ENCODE data around the gene MAPKAP1. TPM values are rescaled to one million over a fixed set of nuclear protein-coding genes. Genes with fewer than 3 reads are reported as not detected.

The MAPKAP1 gene
- total and polyA plus RNA-seq, 2 experiments from 2014 or later = 68.5 to 74.5 TPM

DNA sequence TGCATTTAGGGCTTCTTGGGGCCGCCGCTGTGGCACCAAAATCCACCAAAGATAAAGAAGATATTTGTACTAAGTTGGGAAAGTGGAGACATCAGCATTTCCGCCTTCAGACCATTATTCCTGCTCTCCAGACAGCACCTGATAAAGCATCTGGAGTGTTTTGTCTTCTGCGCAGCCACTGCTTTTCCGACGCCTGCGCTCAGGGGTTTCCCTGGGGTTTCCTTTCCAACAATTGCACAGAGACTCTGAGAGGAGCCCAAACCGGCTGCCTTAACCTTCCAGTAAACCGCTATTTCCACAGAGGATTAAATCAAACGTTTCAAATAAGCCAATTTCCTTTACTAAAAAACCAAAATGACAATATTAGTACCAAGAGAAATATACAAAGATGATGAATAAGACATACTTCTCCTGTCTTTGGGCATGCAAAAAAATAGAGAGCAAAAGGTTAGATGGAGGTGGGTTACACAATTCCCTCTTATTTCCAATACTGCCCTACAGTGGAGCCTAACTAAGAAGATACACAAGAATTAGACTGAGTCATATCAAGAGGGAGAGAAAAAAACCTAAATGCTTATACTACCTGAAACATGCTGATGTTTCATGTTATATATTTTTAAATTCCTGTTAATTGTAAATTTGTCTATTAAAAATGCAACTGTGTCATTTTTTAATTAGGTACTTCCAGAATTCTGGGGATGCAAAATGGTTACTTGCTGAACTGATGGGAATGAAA is 98.4 kb downstream of the MAPKAP1 start:
- Histone ChIP-seq H3K9ac (no peak overlapping the region), H3F3A (ENCODE audit: insufficient read depth) (no peaks in the 10 kb centered on the region), H3K79me2 (ENCODE audit: insufficient read depth) (peaks cover 100% of the 10 kb centered on the region), H3K9me2 (ENCODE audit: insufficient read depth) (no peaks in the 10 kb centered on the region), H3K4me3 (no peak overlapping the region), H3K27me3 (replicated peaks; ENCODE audit: insufficient read depth) (no peaks in the 10 kb centered on the region), H3K4me1 (ENCODE audit: insufficient read depth) (no peaks in the 10 kb centered on the region), H3K36me3 (ENCODE audit: low read depth) (no peaks in the 10 kb centered on the region), H4K20me1 (ENCODE audit: insufficient read depth) (peaks cover 13% of the 10 kb centered on the region), H3K4me2 (ENCODE audit: unreplicated experiment) (no peak overlapping the region), H2AFZ (no peak overlapping the region), H3K9me3 (ENCODE audit: low read depth) (no peaks in the 10 kb centered on the region), H3K27ac (no peak overlapping the region)
- no peak for DNase-seq
- in situ Hi-C loops (cut with MboI) = no loop called here
- 90% methylated on average over 10 of the region's 10 CpGs for WGBS, 2 experiments (ENCODE audit: low coverage in 1 of 2, low lambda C conversion rate in 2 of 2, missing lambda C conversion rate in 2 of 2)
- TF ChIP-seq EZH2 (IDR thresholded peaks at IDR 0.05; ENCODE audit: insufficient read depth, poor library complexity, severe bottlenecking) (no peak), EZH2phosphoT487 (IDR thresholded peaks at IDR 0.05; ENCODE audit: insufficient read depth, low read depth) (no peak)

DNA sequence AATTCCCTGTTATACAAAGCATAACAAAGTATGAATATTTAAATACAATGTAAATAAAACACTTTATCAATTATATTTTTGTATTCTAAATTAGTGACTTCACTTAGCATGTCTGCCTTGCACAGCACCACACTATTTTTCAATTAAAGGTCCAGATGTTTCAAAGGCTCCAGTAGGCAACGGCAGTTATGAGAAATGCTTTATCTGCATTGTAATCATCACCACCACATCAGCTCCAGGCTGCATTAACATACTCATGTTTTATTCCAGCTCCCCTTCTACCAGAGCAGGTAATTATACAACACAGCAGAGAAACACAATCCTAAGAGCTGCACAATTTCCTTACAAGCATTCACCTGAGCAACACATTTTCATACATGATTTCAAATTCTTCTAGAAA is 102.8 kb downstream of the MAPKAP1 start:
- Histone ChIP-seq H3K9me3 (ENCODE audit: low read depth) (no peaks in the 10 kb centered on the region), H3K27ac (no peak overlapping the region), H3K79me2 (ENCODE audit: insufficient read depth) (peaks cover 100% of the 10 kb centered on the region), H3K27me3 (replicated peaks; ENCODE audit: insufficient read depth) (no peaks in the 10 kb centered on the region), H3K4me3 (no peak overlapping the region), H3K4me2 (ENCODE audit: unreplicated experiment) (no peak overlapping the region), H3F3A (ENCODE audit: insufficient read depth) (no peaks in the 10 kb centered on the region), H3K9me2 (ENCODE audit: insufficient read depth) (no peaks in the 10 kb centered on the region), H3K4me1 (ENCODE audit: insufficient read depth) (no peaks in the 10 kb centered on the region), H2AFZ (no peak overlapping the region), H3K9ac (no peak overlapping the region), H4K20me1 (ENCODE audit: insufficient read depth) (peaks cover 7% of the 10 kb centered on the region; the same call in 1 of the 2 replicates), H3K36me3 (ENCODE audit: low read depth) (no peaks in the 10 kb centered on the region)
- TF ChIP-seq EZH2phosphoT487 (IDR thresholded peaks at IDR 0.05; ENCODE audit: insufficient read depth, low read depth) = no peak
- no peak for TF ChIP-seq EZH2 (IDR thresholded peaks at IDR 0.05; ENCODE audit: insufficient read depth, poor library complexity, severe bottlenecking)
- peak; percentile 3 for DNase-seq
- in situ Hi-C loops (cut with MboI) = no loop called here
- WGBS, 2 experiments (ENCODE audit: low coverage in 1 of 2, low lambda C conversion rate in 2 of 2, missing lambda C conversion rate in 2 of 2) = 10 to 14% methylated on average over 1 of the region's 1 CpG

DNA sequence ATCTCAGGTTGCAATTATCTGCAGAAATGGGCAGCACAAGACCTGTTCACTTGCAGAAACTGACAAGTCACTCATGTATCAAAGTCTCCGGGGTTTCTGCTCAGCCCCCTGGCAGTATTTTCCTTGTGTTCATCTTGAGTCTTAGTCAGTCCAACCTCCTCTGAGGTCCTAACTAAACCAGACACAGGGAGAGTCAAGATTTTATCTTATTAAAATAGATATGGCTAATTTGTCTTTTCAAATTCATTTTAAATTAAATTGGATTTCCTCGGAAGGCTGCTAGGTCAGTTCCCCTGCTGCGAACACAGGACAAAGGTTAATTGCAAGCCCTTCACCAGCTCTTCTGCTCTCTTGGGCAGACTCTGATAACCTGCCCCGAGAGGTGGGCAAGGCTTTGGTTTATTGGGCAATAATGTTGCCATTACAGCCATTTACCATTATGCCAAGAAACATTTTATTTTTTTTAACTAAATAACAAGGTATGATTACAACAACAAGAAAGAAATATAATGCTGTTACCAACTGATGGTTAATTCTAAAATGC is 103.5 kb downstream of the MAPKAP1 start:
- no peak for DNase-seq
- no peaks in the 10 kb centered on the region for H3K36me3 ChIP-seq (ENCODE audit: low read depth)
- no peaks in the 10 kb centered on the region for H3K9me2 ChIP-seq (ENCODE audit: insufficient read depth)
- H3K9me3 ChIP-seq (ENCODE audit: low read depth) = no peaks in the 10 kb centered on the region
- no peak overlapping the region for H3K9ac ChIP-seq
- H3K79me2 ChIP-seq (ENCODE audit: insufficient read depth) = peaks cover 100% of the 10 kb centered on the region
- no peaks in the 10 kb centered on the region for H3K4me1 ChIP-seq (ENCODE audit: insufficient read depth)
- no peak overlapping the region for H3K27ac ChIP-seq
- TF ChIP-seq EZH2 (IDR thresholded peaks at IDR 0.05; ENCODE audit: insufficient read depth, poor library complexity, severe bottlenecking) = no peak
- no peak for TF ChIP-seq EZH2phosphoT487 (IDR thresholded peaks at IDR 0.05; ENCODE audit: insufficient read depth, low read depth)
- no peaks in the 10 kb centered on the region for H3F3A ChIP-seq (ENCODE audit: insufficient read depth)
- WGBS, 2 experiments (ENCODE audit: low coverage in 1 of 2, low lambda C conversion rate in 2 of 2, missing lambda C conversion rate in 2 of 2) = 96 to 100% methylated on average over 4 of the region's 4 CpGs
- H3K4me2 ChIP-seq (ENCODE audit: unreplicated experiment) = no peak overlapping the region
- H2AFZ ChIP-seq = no peak overlapping the region
- in situ Hi-C loops (cut with MboI) = no loop called here
- no peak overlapping the region for H3K4me3 ChIP-seq
- no peaks in the 10 kb centered on the region for H3K27me3 ChIP-seq (replicated peaks; ENCODE audit: insufficient read depth)
- peaks cover 7% of the 10 kb centered on the region; the same call in 1 of the 2 replicates for H4K20me1 ChIP-seq (ENCODE audit: insufficient read depth)

DNA sequence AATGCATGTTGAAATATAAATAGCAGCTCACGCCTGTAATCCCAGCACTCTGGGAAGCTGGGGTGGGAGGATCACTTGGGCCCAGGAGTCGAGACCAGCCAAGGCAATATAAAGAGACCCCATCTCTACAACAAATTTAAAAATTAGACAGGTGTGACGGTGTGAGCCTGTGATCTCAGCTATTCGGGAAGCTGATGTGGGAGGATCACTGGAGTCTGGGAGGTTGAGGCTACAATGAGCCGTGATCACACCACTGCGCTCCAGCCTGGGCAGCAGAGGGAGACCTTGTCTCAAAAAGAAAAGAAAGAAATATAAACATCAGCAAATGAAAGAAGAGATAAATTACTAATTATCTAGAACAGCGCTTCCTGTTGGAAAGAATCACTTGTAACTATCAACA is 105.0 kb downstream of the MAPKAP1 start:
- Histone ChIP-seq H4K20me1 (ENCODE audit: insufficient read depth) (0 out of 2 replicates have a peak, but pooled peaks cover 7% of the 10 kb centered on the region), H3K79me2 (ENCODE audit: insufficient read depth) (peaks cover 100% of the 10 kb centered on the region), H3K36me3 (ENCODE audit: low read depth) (no peaks in the 10 kb centered on the region), H3K9ac (no peak overlapping the region), H3K4me2 (ENCODE audit: unreplicated experiment) (no peak overlapping the region), H3K27me3 (replicated peaks; ENCODE audit: insufficient read depth) (no peaks in the 10 kb centered on the region), H3F3A (ENCODE audit: insufficient read depth) (no peaks in the 10 kb centered on the region), H2AFZ (no peak overlapping the region), H3K4me3 (no peak overlapping the region), H3K4me1 (ENCODE audit: insufficient read depth) (no peaks in the 10 kb centered on the region), H3K9me2 (ENCODE audit: insufficient read depth) (no peaks in the 10 kb centered on the region), H3K9me3 (ENCODE audit: low read depth) (no peaks in the 10 kb centered on the region), H3K27ac (no peak overlapping the region)
- WGBS, 2 experiments (ENCODE audit: low coverage in 1 of 2, low lambda C conversion rate in 2 of 2, missing lambda C conversion rate in 2 of 2) = 89 to 95% methylated on average over 7 of the region's 7 CpGs
- no peak for DNase-seq
- in situ Hi-C loops (cut with MboI) = no loop called here
- TF ChIP-seq EZH2 (IDR thresholded peaks at IDR 0.05; ENCODE audit: insufficient read depth, poor library complexity, severe bottlenecking) = no peak
- TF ChIP-seq EZH2phosphoT487 (IDR thresholded peaks at IDR 0.05; ENCODE audit: insufficient read depth, low read depth) = no peak

Data from GM23248 (cell line).